SK-N-MC (cell line): Measurements from ENCODE around the gene SIPA1L3.

ENCODE experiments used
- EZH2 ChIP-seq: fragments of 200-600 bp; sonication (generic); IDR thresholded peaks from one replicate; pipeline ENCODE4 v1.6.1; 2017; ENCODE audit warnings: antibody characterized with exemption
- FOXP2 ChIP-seq: optimal IDR thresholded peaks from 2 replicates; pipeline ENCODE3; 2011; ENCODE audit warnings: mild to moderate bottlenecking, moderate library complexity; ENCODE audit not compliant: insufficient read depth; ENCODE audit errors: extremely low read length, control extremely low read depth
- POLR2AphosphoS5 ChIP-seq: IDR thresholded peaks from 2 replicates; pipeline ENCODE4 v1.6.1; 2012; ENCODE audit warnings: mild to moderate bottlenecking, low read depth, low read length, borderline replicate concordance

- TF ChIP-seq POLR2AphosphoS5 (no peak), EZH2 (no peak), FOXP2 (no peak)
These were observed 133.0 kb downstream of the SIPA1L3 start for GRCh38 chr19:38039966-38040365.
